ENCODE results near the gene EBF3.

- TF ChIP-seq POLR2AphosphoS5 (IDR thresholded peaks at IDR 0.05) (no peak), POLR2A (IDR thresholded peaks at IDR 0.05) (no peak)
These were observed 73.9 kb downstream of the EBF3 start for GRCh38 chr10:129890170-129890569.
